ENCODE data around the gene LIPF.
A peak's percentile ranks its signal among the peaks of the same experiment; 100 is the strongest.

LIPF gene

GRCh38 chr10:88647061-88647615, 17.1 kb upstream of the LIPF start:
- no peak for TF ChIP-seq CTCF (IDR thresholded peaks at IDR 0.05; ENCODE audit: poor library complexity, severe bottlenecking)
- Histone ChIP-seq H3K4me3 (ENCODE audit: severe bottlenecking) (no peak overlapping the region), H3K27me3 (ENCODE audit: insufficient read depth, poor library complexity, severe bottlenecking) (no peaks in the 10 kb centered on the region), H3K27ac (ENCODE audit: poor library complexity, severe bottlenecking) (no peak overlapping the region), H3K9me3 (ENCODE audit: severe bottlenecking) (no peaks in the 10 kb centered on the region), H3K4me1 (ENCODE audit: insufficient read depth, poor library complexity, severe bottlenecking) (peaks cover 37% of the 10 kb centered on the region), H3K36me3 (ENCODE audit: low read depth) (no peaks in the 10 kb centered on the region)
- DNase-seq (ENCODE audit: low spot score): no peak
- ATAC-seq (ENCODE audit: low read depth): no peak

GRCh38 chr10:88651101-88651551, 13.1 kb upstream of the LIPF start:
- Histone ChIP-seq H3K27me3 (ENCODE audit: insufficient read depth, poor library complexity, severe bottlenecking) (no peaks in the 10 kb centered on the region), H3K36me3 (ENCODE audit: low read depth) (no peaks in the 10 kb centered on the region), H3K4me3 (ENCODE audit: severe bottlenecking) (no peak overlapping the region), H3K4me1 (ENCODE audit: insufficient read depth, poor library complexity, severe bottlenecking) (peaks cover 24% of the 10 kb centered on the region), H3K27ac (ENCODE audit: poor library complexity, severe bottlenecking) (peak overlapping the region; percentile 84), H3K9me3 (ENCODE audit: severe bottlenecking) (no peaks in the 10 kb centered on the region)
- ATAC-seq (ENCODE audit: low read depth): peak; percentile 79
- no peak for DNase-seq (ENCODE audit: low spot score)
- no peak for TF ChIP-seq CTCF (IDR thresholded peaks at IDR 0.05; ENCODE audit: poor library complexity, severe bottlenecking)

- ATAC-seq (ENCODE audit: low read depth): no peak
- no peaks in the 10 kb centered on the region for H3K36me3 ChIP-seq (ENCODE audit: low read depth)
- H3K9me3 ChIP-seq (ENCODE audit: severe bottlenecking): no peaks in the 10 kb centered on the region
- no peaks in the 10 kb centered on the region for H3K27me3 ChIP-seq (ENCODE audit: insufficient read depth, poor library complexity, severe bottlenecking)
- H3K4me1 ChIP-seq (ENCODE audit: insufficient read depth, poor library complexity, severe bottlenecking): peaks cover 24% of the 10 kb centered on the region
- no peak overlapping the region for H3K4me3 ChIP-seq (ENCODE audit: severe bottlenecking)
- no peak for TF ChIP-seq CTCF (IDR thresholded peaks at IDR 0.05; ENCODE audit: poor library complexity, severe bottlenecking)
- DNase-seq (ENCODE audit: low spot score): no peak
- peak overlapping the region; percentile 84 for H3K27ac ChIP-seq (ENCODE audit: poor library complexity, severe bottlenecking)
Measured at GRCh38 chr10:88652616-88653015, 11.6 kb upstream of the LIPF start.

- Histone ChIP-seq H3K9me3 (ENCODE audit: severe bottlenecking) (no peaks in the 10 kb centered on the region), H3K27ac (ENCODE audit: poor library complexity, severe bottlenecking) (no peak overlapping the region), H3K36me3 (ENCODE audit: low read depth) (no peaks in the 10 kb centered on the region), H3K4me3 (ENCODE audit: severe bottlenecking) (no peak overlapping the region), H3K27me3 (ENCODE audit: insufficient read depth, poor library complexity, severe bottlenecking) (no peaks in the 10 kb centered on the region), H3K4me1 (ENCODE audit: insufficient read depth, poor library complexity, severe bottlenecking) (peaks cover 2% of the 10 kb centered on the region)
- TF ChIP-seq CTCF (IDR thresholded peaks at IDR 0.05; ENCODE audit: poor library complexity, severe bottlenecking): no peak
- DNase-seq (ENCODE audit: low spot score): no peak
- ATAC-seq (ENCODE audit: low read depth): no peak
Measured at GRCh38 chr10:88657901-88658300, 6.3 kb upstream of the LIPF start.

- DNase-seq (ENCODE audit: low spot score) (no peak), ATAC-seq (ENCODE audit: low read depth) (no peak)
- Histone ChIP-seq H3K9me3 (ENCODE audit: severe bottlenecking) (no peaks in the 10 kb centered on the region), H3K36me3 (ENCODE audit: low read depth) (no peaks in the 10 kb centered on the region), H3K27me3 (ENCODE audit: insufficient read depth, poor library complexity, severe bottlenecking) (no peaks in the 10 kb centered on the region), H3K27ac (ENCODE audit: poor library complexity, severe bottlenecking) (no peak overlapping the region), H3K4me1 (ENCODE audit: insufficient read depth, poor library complexity, severe bottlenecking) (no peaks in the 10 kb centered on the region), H3K4me3 (ENCODE audit: severe bottlenecking) (no peak overlapping the region)
- no peak for TF ChIP-seq CTCF (IDR thresholded peaks at IDR 0.05; ENCODE audit: poor library complexity, severe bottlenecking)
Measured at GRCh38 chr10:88659725-88660597, 4.3 kb upstream of the LIPF start.

Measured in RWPE2 (cell line).